A673 (cell line): ENCODE data around the gene NDUFV2. TPM values are rescaled to one million over a fixed set of nuclear protein-coding genes. Genes with fewer than 3 reads are reported as not detected.
A peak's percentile ranks its signal among the peaks of the same experiment; 100 is the strongest.

Experiments used
- BruUV-seq: library from RNA; stranded (reverse); fragments of 400-500 nt; replicated peaks from 2 replicates; lab custom pipeline; 2021; lab: Mats Ljungman, UMichigan
- CTCF ChIA-PET: fragments of 300-600 bp; sonication (Branson Sonifier 250); formaldehyde crosslinking; loops from one replicate; lab custom pipeline; 2022; ENCODE audit warnings: antibody characterized with exemption; lab: Charles Lee
- POLR2A ChIA-PET: fragments of 300-600 bp; sonication (Branson Sonifier 250); formaldehyde crosslinking; loops from one replicate; lab custom pipeline; 2022; ENCODE audit warnings: antibody characterized with exemption; ENCODE audit not compliant: low non-redundant PET; lab: Charles Lee
- DNase-seq: peaks from one replicate; pipeline ENCODE4 v3.0.0-alpha.2; 2015; ENCODE audit warnings: low spot score
- H3K27ac ChIP-seq: fragments of 200-600 bp; sonication (generic); 2 replicates; pipeline ENCODE4 v1.5.1; 2016; ENCODE audit warnings: mixed run types, low read depth, mild to moderate bottlenecking, mixed read lengths, antibody characterized with exemption, low read length; ENCODE audit not compliant: poor library complexity, severe bottlenecking
- H3K27me3 ChIP-seq: fragments of 200-600 bp; sonication (generic); replicated peaks from 2 replicates; pipeline ENCODE4 v1.6.1; 2017; ENCODE audit warnings: mixed run types, low read depth, mild to moderate bottlenecking, mixed read lengths, antibody characterized with exemption, low read length; ENCODE audit not compliant: insufficient read depth, poor library complexity
- H3K36me3 ChIP-seq: fragments of 200-600 bp; sonication (generic); 2 replicates; pipeline ENCODE4 v1.6.1; 2016; ENCODE audit warnings: mixed run types, mild to moderate bottlenecking, mixed read lengths, antibody characterized with exemption, low read length; ENCODE audit not compliant: insufficient read depth, poor library complexity, severe bottlenecking
- H3K4me1 ChIP-seq: fragments of 200-600 bp; sonication (generic); 2 replicates; pipeline ENCODE4 v1.6.1; 2017; ENCODE audit warnings: mixed run types, mild to moderate bottlenecking, mixed read lengths, antibody characterized with exemption, low read length; ENCODE audit not compliant: insufficient read depth, poor library complexity, severe bottlenecking
- H3K4me3 ChIP-seq: fragments of 200-600 bp; sonication (generic); 2 replicates; pipeline ENCODE4 v1.5.1; 2016; ENCODE audit warnings: low read depth, mixed run types, mild to moderate bottlenecking, mixed read lengths, low read length; ENCODE audit not compliant: poor library complexity, severe bottlenecking
- H3K9me3 ChIP-seq: fragments of 200-600 bp; sonication (generic); 2 replicates; pipeline ENCODE4 v1.6.1; 2016; ENCODE audit warnings: mixed run types, low read depth, mild to moderate bottlenecking, mixed read lengths, antibody characterized with exemption, low read length; ENCODE audit not compliant: poor library complexity, severe bottlenecking
- CTCF ChIP-seq: fragments of 300-800, 200-600 bp; sonication (generic); conservative IDR thresholded peaks from 2 replicates; pipeline ENCODE4 v1.5.1; 2017; ENCODE audit warnings: low read depth, mild to moderate bottlenecking, antibody characterized with exemption, low read length, moderate library complexity, mixed read lengths
- EZH2 ChIP-seq: fragments of 200-600 bp; sonication (generic); IDR thresholded peaks from 2 replicates; pipeline ENCODE4 v1.6.1; 2017; ENCODE audit warnings: borderline replicate concordance, low read depth, mild to moderate bottlenecking, mixed read lengths, antibody characterized with exemption, low read length; ENCODE audit not compliant: poor library complexity, severe bottlenecking
- intact Hi-C: fragments of 100-400 bp; cut with micrococcal nuclease; formaldehyde crosslinking; loops from one replicate; pipeline ENCODE4 v1.10.0; 2022; ENCODE audit not compliant: unreplicated experiment
- total RNA-seq: library from RNA; stranded (reverse); gene quantifications from 2 replicates; pipeline ENCODE4 v1.2.3, GENCODE V29; 2021

Gene NDUFV2
- total RNA-seq, 1 experiment from 2014 or later, result 161 TPM

GRCh38 chr18:9133225-9133624 is 30.7 kb downstream of the NDUFV2 start:
- Histone ChIP-seq H3K4me1 (peaks cover 4% of the 10 kb centered on the region), H3K9me3 (no peaks in the 10 kb centered on the region), H3K4me3 (no peak overlapping the region), H3K27me3 (no peaks in the 10 kb centered on the region), H3K27ac (no peak overlapping the region), H3K36me3 (peaks cover 58% of the 10 kb centered on the region)
- intact Hi-C loops, result no loop called here
- no peak for TF ChIP-seq EZH2
- no peak for TF ChIP-seq CTCF
- ChIA-PET CTCF (no interaction called here), POLR2A (no interaction called here)
- DNase-seq, result no peak
- BruUV-seq, result no TSS peak

GRCh38 chr18:9135081-9135911 is 32.8 kb downstream of the NDUFV2 start:
- no TSS peak for BruUV-seq
- no peaks in the 10 kb centered on the region for H3K27me3 ChIP-seq
- no peak for TF ChIP-seq CTCF
- TF ChIP-seq EZH2, result no peak
- H3K27ac ChIP-seq, result peak overlapping the region; percentile 69
- intact Hi-C loops, result no loop called here
- peak overlapping the region; percentile 68 for H3K4me3 ChIP-seq
- no peaks in the 10 kb centered on the region for H3K9me3 ChIP-seq
- ChIA-PET CTCF (no interaction called here), POLR2A (no interaction called here)
- DNase-seq, result no peak
- H3K4me1 ChIP-seq, result peaks cover 21% of the 10 kb centered on the region
- peaks cover 38% of the 10 kb centered on the region for H3K36me3 ChIP-seq

GRCh38 chr18:9135912-9136314 is 33.4 kb downstream of the NDUFV2 start:
- H3K9me3 ChIP-seq, result no peaks in the 10 kb centered on the region
- peaks cover 23% of the 10 kb centered on the region for H3K4me1 ChIP-seq
- TSS peak; percentile 47 for BruUV-seq
- peak overlapping the region; percentile 68 for H3K4me3 ChIP-seq
- ChIA-PET POLR2A (no interaction called here), CTCF (no interaction called here)
- intact Hi-C loops, result loop anchor here (1.0 kb wide), 2 partner anchors 34 to 198 kb away; partner anchors contain the start of genes NDUFV2 and TWSG1
- TF ChIP-seq EZH2, result no peak
- TF ChIP-seq CTCF, result no peak
- peaks cover 32% of the 10 kb centered on the region for H3K36me3 ChIP-seq
- H3K27me3 ChIP-seq, result no peaks in the 10 kb centered on the region
- peak; percentile 24 for DNase-seq
- H3K27ac ChIP-seq, result peak overlapping the region; percentile 69
